IMR-90 (cell line): ENCODE results near the gene KLHL17. TPM values are rescaled to one million over a fixed set of nuclear protein-coding genes. Genes with fewer than 3 reads are reported as not detected.

Experiments used
- ATAC-seq: fragments of 200-7000 bp; cut with Tn5 transposase; 2 replicates; pipeline ENCODE4 v1.9.1; 2020; ENCODE audit warnings: low read depth, mild to moderate bottlenecking, moderate library complexity
- BruUV-seq: library from RNA; stranded (reverse); fragments of 400-500 nt; replicated peaks from 2 replicates; lab custom pipeline; 2021; lab: Mats Ljungman, UMichigan
- CTCF ChIA-PET: fragments of 300-600 bp; formaldehyde crosslinking; extraction: SDS; loops from one replicate; lab custom pipeline; 2021; ENCODE audit warnings: antibody characterized with exemption; lab: Yijun Ruan, JAX
- POLR2A ChIA-PET: fragments of 300-600 bp; sonication (Branson Sonifier 250); formaldehyde crosslinking; loops from one replicate; lab custom pipeline; 2022; ENCODE audit warnings: antibody characterized with exemption; ENCODE audit not compliant: unreplicated experiment; lab: Charles Lee
- DNase-seq: peaks from one replicate; pipeline ENCODE4 v3.0.0; 2013
- H2AFZ ChIP-seq: replicated peaks from 2 replicates; pipeline ENCODE3; 2013; ENCODE audit warnings: low read length, mild to moderate bottlenecking; ENCODE audit not compliant: poor library complexity
- H2AK5ac ChIP-seq: 2 replicates; pipeline ENCODE4 v1.6.1; 2013; ENCODE audit warnings: low read depth, low read length, inconsistent platforms
- H2AK9ac ChIP-seq: replicated peaks from 2 replicates; pipeline ENCODE3; 2013; ENCODE audit warnings: mild to moderate bottlenecking, low read depth, low read length, moderate library complexity; ENCODE audit not compliant: poor library complexity
- H2BK120ac ChIP-seq: 2 replicates; pipeline ENCODE4 v1.6.1; 2013; ENCODE audit warnings: low read depth, low read length, inconsistent platforms
- H2BK15ac ChIP-seq: 3 replicates; pipeline ENCODE4 v1.6.1; 2013; ENCODE audit warnings: low read depth, low read length, inconsistent platforms
- H2BK20ac ChIP-seq: 2 replicates; pipeline ENCODE4 v1.6.1; 2013; ENCODE audit warnings: low read depth, mild to moderate bottlenecking, inconsistent platforms, low read length, moderate library complexity
- H2BK5ac ChIP-seq: 2 replicates; pipeline ENCODE4 v1.6.1; 2013; ENCODE audit warnings: mild to moderate bottlenecking, low read depth, low read length, inconsistent platforms; ENCODE audit not compliant: poor library complexity, severe bottlenecking
- H3K14ac ChIP-seq: replicated peaks from 2 replicates; pipeline ENCODE4 v1.6.1; 2013; ENCODE audit warnings: low read depth, low read length, inconsistent platforms
- H3K18ac ChIP-seq: 2 replicates; pipeline ENCODE4 v1.6.1; 2013; ENCODE audit warnings: low read depth, low read length, control low read depth
- H3K23ac ChIP-seq: 2 replicates; pipeline ENCODE4 v1.6.1; 2013; ENCODE audit warnings: low read depth, low read length, inconsistent platforms
- H3K27ac ChIP-seq: 2 replicates; pipeline ENCODE4 v1.5.1; 2013; ENCODE audit warnings: mild to moderate bottlenecking, control low read depth, low read length; ENCODE audit not compliant: insufficient read depth
- H3K27me3 ChIP-seq: 2 replicates; pipeline ENCODE4 v1.6.1; 2013; ENCODE audit warnings: low read length; ENCODE audit not compliant: control insufficient read depth, insufficient read depth
- H3K36me3 ChIP-seq: 2 replicates; pipeline ENCODE4 v1.6.1; 2013; ENCODE audit warnings: low read length, mixed read lengths; ENCODE audit not compliant: control insufficient read depth, insufficient read depth
- H3K4ac ChIP-seq: 2 replicates; pipeline ENCODE4 v1.6.1; 2013; ENCODE audit warnings: low read depth, low read length, inconsistent platforms
- H3K4me1 ChIP-seq: 2 replicates; pipeline ENCODE4 v1.6.1; 2013; ENCODE audit warnings: low read length, mixed read lengths; ENCODE audit not compliant: control insufficient read depth, insufficient read depth
- H3K4me2 ChIP-seq: 2 replicates; pipeline ENCODE4 v1.6.1; 2013; ENCODE audit warnings: low read depth, mild to moderate bottlenecking, control low read depth, low read length, moderate library complexity
- H3K4me3 ChIP-seq: 2 replicates; pipeline ENCODE4 v1.5.1; 2013; ENCODE audit warnings: low read depth, mild to moderate bottlenecking, control low read depth, low read length, moderate library complexity; ENCODE audit not compliant: insufficient read depth
- H3K56ac ChIP-seq: 2 replicates; pipeline ENCODE4 v1.6.1; 2013; ENCODE audit warnings: low read length, inconsistent platforms; ENCODE audit not compliant: insufficient read depth; ENCODE audit errors: extremely low read depth
- H3K79me1 ChIP-seq, 2 experiments: 2 replicates each; pipeline ENCODE4 v1.6.1; 2013; ENCODE audit warnings: low read length in 2 of 2, inconsistent platforms in 1 of 2, low read depth in 1 of 2
- H3K9ac ChIP-seq: 2 replicates; pipeline ENCODE4 v1.6.1; 2013; ENCODE audit warnings: low read depth, low read length, control low read depth
- H3K9me1 ChIP-seq: 2 replicates; pipeline ENCODE4 v1.6.1; 2013; ENCODE audit warnings: low read length, inconsistent platforms; ENCODE audit not compliant: insufficient read depth
- H3K9me3 ChIP-seq: 2 replicates; pipeline ENCODE4 v1.6.1; 2013; ENCODE audit warnings: low read length; ENCODE audit not compliant: control insufficient read depth, insufficient read depth
- H4K20me1 ChIP-seq: 2 replicates; pipeline ENCODE4 v1.6.1; 2013; ENCODE audit warnings: low read length, inconsistent platforms; ENCODE audit not compliant: insufficient read depth
- H4K5ac ChIP-seq: 2 replicates; pipeline ENCODE4 v1.6.1; 2013; ENCODE audit warnings: mild to moderate bottlenecking, low read depth, low read length, control low read depth
- H4K8ac ChIP-seq, 2 experiments: 2 replicates each; pipeline ENCODE4 v1.6.1; 2013; ENCODE audit warnings: low read depth in 2 of 2, low read length in 2 of 2, control low read depth in 1 of 2, inconsistent platforms in 1 of 2
- H4K91ac ChIP-seq: 2 replicates; pipeline ENCODE4 v1.6.1; 2013; ENCODE audit warnings: low read depth, low read length, inconsistent platforms; ENCODE audit not compliant: insufficient read depth
- BHLHE40 ChIP-seq: fragments of 150-350 bp; IDR thresholded peaks from 2 replicates; pipeline ENCODE4 v1.6.1; 2016; ENCODE audit warnings: mild to moderate bottlenecking, low read depth, low read length
- CEBPB ChIP-seq: IDR thresholded peaks from 2 replicates; pipeline ENCODE4 v1.6.1; 2012; ENCODE audit warnings: low read depth, low read length, improper control_type of control experiment
- CHD1 ChIP-seq: IDR thresholded peaks from 2 replicates; pipeline ENCODE4 v1.6.1; 2012; ENCODE audit warnings: low read depth, low read length, improper control_type of control experiment
- CTCF ChIP-seq: conservative IDR thresholded peaks from 2 replicates; pipeline ENCODE4 v1.5.1; 2012; ENCODE audit warnings: mild to moderate bottlenecking, low read depth, low read length, improper control_type of control experiment
- FOS ChIP-seq: fragments of 150-350 bp; IDR thresholded peaks from 2 replicates; pipeline ENCODE4 v1.6.1; 2016; ENCODE audit warnings: low read depth, low read length
- MAFK ChIP-seq: IDR thresholded peaks from 2 replicates; pipeline ENCODE4 v1.6.1; 2012; ENCODE audit warnings: low read depth, low read length, improper control_type of control experiment
- MAZ ChIP-seq: IDR thresholded peaks from 2 replicates; pipeline ENCODE4 v1.6.1; 2012; ENCODE audit warnings: low read depth, mild to moderate bottlenecking, low read length, improper control_type of control experiment, moderate library complexity, borderline replicate concordance
- MXI1 ChIP-seq: IDR thresholded peaks from 2 replicates; pipeline ENCODE4 v1.6.1; 2012; ENCODE audit warnings: low read depth, mild to moderate bottlenecking, low read length, moderate library complexity, borderline replicate concordance
- RCOR1 ChIP-seq: IDR thresholded peaks from 2 replicates; pipeline ENCODE4 v1.6.1; 2012; ENCODE audit warnings: mild to moderate bottlenecking, low read length, improper control_type of control experiment; ENCODE audit not compliant: insufficient replicate concordance
- RFX5 ChIP-seq: IDR thresholded peaks from 2 replicates; pipeline ENCODE4 v1.8.0; 2012; ENCODE audit warnings: low read depth, mild to moderate bottlenecking, low read length, moderate library complexity
- SMC3 ChIP-seq: fragments of 150-350 bp; IDR thresholded peaks from 2 replicates; pipeline ENCODE4 v1.6.1; 2016; ENCODE audit warnings: low read depth, mild to moderate bottlenecking, antibody characterized with exemption, low read length, moderate library complexity
- WGBS, 2 experiments: methylation state at CpG; one replicate each; pipeline versions ENCODE4 v1.1.5 to v1.1.7; 2013; ENCODE audit warnings: missing lambda C conversion rate in 2 of 2; ENCODE audit not compliant: insufficient read length in 1 of 2; ENCODE audit errors: extremely low coverage in 2 of 2; 5-methylcytosine and 5-hydroxymethylcytosine counted together
- dilution Hi-C: fragments of 300-500 bp; cut with HindIII; formaldehyde crosslinking; loops from one replicate; pipeline ENCODE4 v1.14.3; 2018; ENCODE audit warnings: low sequenced_read_pairs; ENCODE audit not compliant: unreplicated experiment
- in situ Hi-C: fragments of 300-500 bp; cut with MboI; formaldehyde crosslinking; loops from 3 replicates; pipeline ENCODE4 v1.14.3; 2019; ENCODE audit warnings: low sequenced_read_pairs, inconsistent platforms, mixed read lengths
- intact Hi-C: fragments of 100-400 bp; cut with micrococcal nuclease; formaldehyde crosslinking; loops from 2 replicates; pipeline ENCODE4 v1.10.0; 2022
- polyA plus RNA-seq, 3 experiments: library from polyadenylated mRNA; depleted of rRNA; stranded (reverse); fragments of >200 nt; gene quantifications; 2 replicates each; pipeline ENCODE4 v1.2.3, GENCODE V29; 2012; ENCODE audit warnings: low replicate concordance in 1 of 3
- total RNA-seq: library from RNA; depleted of rRNA; stranded (reverse); fragments of >200 nt; gene quantifications from 2 replicates; pipeline ENCODE4 v1.2.3, GENCODE V29; 2012
- TF ChIP-seq, protein P1 (sequence below): fragments of 150-350 bp; IDR thresholded peaks from 2 replicates; pipeline ENCODE4 v1.6.1; 2016; ENCODE audit warnings: low read depth, mild to moderate bottlenecking, low read length, moderate library complexity, borderline replicate concordance
- TF ChIP-seq, protein P2 (sequence below): fragments of 150-350 bp; IDR thresholded peaks from 2 replicates; pipeline ENCODE4 v1.6.1; 2017; ENCODE audit warnings: mild to moderate bottlenecking, antibody characterized with exemption, low read length, low read depth

Gene KLHL17
- total and polyA plus RNA-seq, 2 of the 4 experiments (the other 2 are of a cell fraction): 3.4 to 41.0 TPM

GRCh38 chr1:964691-965525 is 4.5 kb downstream of the KLHL17 start:
- Histone ChIP-seq H3K4ac (no peak overlapping the region), H2BK120ac (no peak overlapping the region), H2BK5ac (no peak overlapping the region), H2BK15ac (no peak overlapping the region), H3K4me3 (no peak overlapping the region), H4K20me1 (no peaks in the 10 kb centered on the region), H2BK20ac (no peak overlapping the region), H4K91ac (no peak overlapping the region), H2AK9ac (peak overlapping the region; percentile 55), H3K56ac (no peak overlapping the region), H4K5ac (no peak overlapping the region), H3K79me1 (peaks cover 7 to 23% of the 10 kb centered on the region in 2 experiments; a peak in 3 of 4 replicates), H3K27ac (no peak overlapping the region), H3K14ac (no peak overlapping the region), H3K9ac (no peak overlapping the region), H2AK5ac (no peak overlapping the region), H3K36me3 (peaks cover 20% of the 10 kb centered on the region), H3K9me3 (no peaks in the 10 kb centered on the region), H3K27me3 (no peaks in the 10 kb centered on the region; the same call in 1 of the 2 replicates), H3K9me1 (peaks cover 9% of the 10 kb centered on the region), H3K18ac (no peak overlapping the region), H2AFZ (no peak overlapping the region), H3K23ac (no peak overlapping the region), H4K8ac (no peak overlapping the region), H3K4me1 (peaks cover 12% of the 10 kb centered on the region), H3K4me2 (no peak overlapping the region)
- ATAC-seq (no peak), DNase-seq (no peak)
- TF ChIP-seq FOS: no peak
- no peak for TF ChIP-seq CEBPB
- TF ChIP-seq, protein P1, sequence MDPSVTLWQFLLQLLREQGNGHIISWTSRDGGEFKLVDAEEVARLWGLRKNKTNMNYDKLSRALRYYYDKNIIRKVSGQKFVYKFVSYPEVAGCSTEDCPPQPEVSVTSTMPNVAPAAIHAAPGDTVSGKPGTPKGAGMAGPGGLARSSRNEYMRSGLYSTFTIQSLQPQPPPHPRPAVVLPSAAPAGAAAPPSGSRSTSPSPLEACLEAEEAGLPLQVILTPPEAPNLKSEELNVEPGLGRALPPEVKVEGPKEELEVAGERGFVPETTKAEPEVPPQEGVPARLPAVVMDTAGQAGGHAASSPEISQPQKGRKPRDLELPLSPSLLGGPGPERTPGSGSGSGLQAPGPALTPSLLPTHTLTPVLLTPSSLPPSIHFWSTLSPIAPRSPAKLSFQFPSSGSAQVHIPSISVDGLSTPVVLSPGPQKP: no peak
- TF ChIP-seq MAFK: no peak
- no peak for TF ChIP-seq RCOR1
- TF ChIP-seq SMC3: no peak
- TF ChIP-seq CHD1: no peak
- no peak for TF ChIP-seq CTCF
- TF ChIP-seq BHLHE40: no peak
- no peak for TF ChIP-seq MAZ
- no peak for TF ChIP-seq RFX5
- TF ChIP-seq MXI1: no peak
- TF ChIP-seq, protein P2, sequence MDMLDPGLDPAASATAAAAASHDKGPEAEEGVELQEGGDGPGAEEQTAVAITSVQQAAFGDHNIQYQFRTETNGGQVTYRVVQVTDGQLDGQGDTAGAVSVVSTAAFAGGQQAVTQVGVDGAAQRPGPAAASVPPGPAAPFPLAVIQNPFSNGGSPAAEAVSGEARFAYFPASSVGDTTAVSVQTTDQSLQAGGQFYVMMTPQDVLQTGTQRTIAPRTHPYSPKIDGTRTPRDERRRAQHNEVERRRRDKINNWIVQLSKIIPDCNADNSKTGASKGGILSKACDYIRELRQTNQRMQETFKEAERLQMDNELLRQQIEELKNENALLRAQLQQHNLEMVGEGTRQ: no peak
- 96% methylated on average over 9 of the region's 51 CpGs; no CpG with 5 or more reads in 1 of the 2 experiments for WGBS, 2 experiments
- intact Hi-C loops: no loop called here
- in situ Hi-C loops: no loop called here
- dilution Hi-C loops: no loop called here
- ChIA-PET CTCF (no interaction called here), POLR2A (no interaction called here)
- no TSS peak for BruUV-seq
